ENCODE data around the gene GABRG3. TPM values are rescaled to one million over a fixed set of nuclear protein-coding genes. Genes with fewer than 3 reads are reported as not detected.

The GABRG3 gene
- total and polyA plus RNA-seq, 2 donors (not counting 3 experiments of a cell fraction or from before 2014, with no cell fraction given), result not detected

DNA sequence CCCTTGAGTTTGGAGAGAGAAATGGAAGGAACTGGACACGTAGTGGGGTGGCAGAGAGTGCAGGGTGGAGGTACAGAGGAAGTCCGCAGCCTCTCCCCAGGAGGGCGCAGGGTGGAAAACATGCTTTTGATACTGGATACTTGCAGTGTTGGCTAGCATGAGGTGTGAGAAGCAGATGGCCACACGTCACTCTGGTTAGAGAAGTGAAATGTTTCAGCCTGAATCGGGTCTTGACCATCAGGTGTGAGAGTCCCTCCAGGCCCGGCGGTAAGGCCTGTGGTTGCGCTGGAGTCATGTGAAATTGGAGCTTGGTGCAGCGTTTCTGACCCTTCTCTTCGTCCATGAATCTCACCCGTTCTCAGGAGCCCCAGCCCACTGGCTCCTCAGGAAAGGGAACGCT lies 93.1 kb downstream of the GABRG3 start:
- DNase-seq (ENCODE audit: low read depth, low spot score) (no peak), FAIRE-seq (no peak)
- CTCF ChIA-PET, result no interaction called here
- no peak for TF ChIP-seq EZH2 (IDR thresholded peaks at IDR 0.05; ENCODE audit: borderline replicate concordance, low read depth, low read length, severe bottlenecking)
- no peak for TF ChIP-seq POLR2AphosphoS5 (IDR thresholded peaks at IDR 0.05; ENCODE audit: insufficient read depth, low read depth, low read length)
- TF ChIP-seq GATA2 (IDR thresholded peaks at IDR 0.05; ENCODE audit: insufficient read depth, insufficient read length, low read depth, low read length), result no peak
- TF ChIP-seq JUN (IDR thresholded peaks at IDR 0.05; ENCODE audit: borderline replicate concordance, insufficient read depth, insufficient read length, low read depth), result no peak
- no peak for TF ChIP-seq MAX (IDR thresholded peaks at IDR 0.05; ENCODE audit: insufficient read depth, insufficient read length)
- TF ChIP-seq, protein P1, sequence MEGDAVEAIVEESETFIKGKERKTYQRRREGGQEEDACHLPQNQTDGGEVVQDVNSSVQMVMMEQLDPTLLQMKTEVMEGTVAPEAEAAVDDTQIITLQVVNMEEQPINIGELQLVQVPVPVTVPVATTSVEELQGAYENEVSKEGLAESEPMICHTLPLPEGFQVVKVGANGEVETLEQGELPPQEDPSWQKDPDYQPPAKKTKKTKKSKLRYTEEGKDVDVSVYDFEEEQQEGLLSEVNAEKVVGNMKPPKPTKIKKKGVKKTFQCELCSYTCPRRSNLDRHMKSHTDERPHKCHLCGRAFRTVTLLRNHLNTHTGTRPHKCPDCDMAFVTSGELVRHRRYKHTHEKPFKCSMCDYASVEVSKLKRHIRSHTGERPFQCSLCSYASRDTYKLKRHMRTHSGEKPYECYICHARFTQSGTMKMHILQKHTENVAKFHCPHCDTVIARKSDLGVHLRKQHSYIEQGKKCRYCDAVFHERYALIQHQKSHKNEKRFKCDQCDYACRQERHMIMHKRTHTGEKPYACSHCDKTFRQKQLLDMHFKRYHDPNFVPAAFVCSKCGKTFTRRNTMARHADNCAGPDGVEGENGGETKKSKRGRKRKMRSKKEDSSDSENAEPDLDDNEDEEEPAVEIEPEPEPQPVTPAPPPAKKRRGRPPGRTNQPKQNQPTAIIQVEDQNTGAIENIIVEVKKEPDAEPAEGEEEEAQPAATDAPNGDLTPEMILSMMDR (IDR thresholded peaks at IDR 0.05; ENCODE audit: extremely low read depth in 1 of 2, insufficient read depth in 1 of 2, low read depth in 1 of 2, low read length in 2 of 2), result no peak
- TF ChIP-seq POLR2A (IDR thresholded peaks at IDR 0.05; ENCODE audit: low read depth, low read length), result no peak
- no peak for TF ChIP-seq FOS (IDR thresholded peaks at IDR 0.05; ENCODE audit: borderline replicate concordance, insufficient read depth, low read length)
- no peak for TF ChIP-seq MYC (IDR thresholded peaks at IDR 0.05; ENCODE audit: low read depth, low read length)
- no TSS peak for BruUV-seq (replicated peaks)
- POLR2A ChIA-PET, result no interaction called here
- Histone ChIP-seq H2AFZ (ENCODE audit: low read depth, low read length) (no peak overlapping the region), H3K27ac (ENCODE audit: insufficient read depth, low read depth, low read length) (no peak overlapping the region), H3K27me3 (ENCODE audit: control insufficient read depth in 2 of 2, insufficient read depth in 2 of 2, low read length in 2 of 2) (no peaks in the 10 kb centered on the region), H3K9ac (replicated peaks; ENCODE audit: extremely low read depth, insufficient read depth, low read length) (no peak overlapping the region), H3K4me2 (ENCODE audit: insufficient read depth, low read length) (no peak overlapping the region), H3K36me3 (ENCODE audit: control insufficient read depth in 2 of 2, extremely low read depth in 1 of 2, insufficient read depth in 2 of 2, low read length in 2 of 2) (no peaks in the 10 kb centered on the region), H3K9me3 (replicated peaks; ENCODE audit: control insufficient read depth, insufficient read depth, low read length) (no peaks in the 10 kb centered on the region), H3K4me1 (ENCODE audit: control insufficient read depth, extremely low read depth, insufficient read depth, low read length) (no peaks in the 10 kb centered on the region), H3K79me2 (ENCODE audit: control insufficient read depth, insufficient read depth, low read length) (no peaks in the 10 kb centered on the region), H4K20me1 (replicated peaks; ENCODE audit: control insufficient read depth, extremely low read depth, insufficient read depth, low read length) (no peaks in the 10 kb centered on the region), H3K9me1 (replicated peaks; ENCODE audit: control insufficient read depth, extremely low read depth, insufficient read depth, low read length) (no peaks in the 10 kb centered on the region), H3K4me3 (replicated peaks in 1 of 3; ENCODE audit: insufficient read depth in 1 of 3, low read depth in 1 of 3, low read length in 3 of 3) (no peak overlapping the region)
- intact Hi-C loops (cut with micrococcal nuclease) (no loop called here), dilution Hi-C loops (cut with MboI; ENCODE audit: extremely low pct_ligation_motif_present, low sequenced_read_pairs) (no loop called here)

Measured in endothelial cell of umbilical vein (primary cell).